Astrocyte (in vitro differentiated cells and primary cell): ENCODE measurements around the gene SFR1.

Source experiments
- EZH2 ChIP-seq: IDR thresholded peaks from 2 replicates; pipeline ENCODE4 v1.6.1; 2012; ENCODE audit warnings: mild to moderate bottlenecking, low read length, inconsistent platforms; ENCODE audit not compliant: insufficient read depth
- TF ChIP-seq, protein P1 (sequence below): IDR thresholded peaks from 2 replicates; pipeline ENCODE4 v1.5.1; 2011; ENCODE audit warnings: low read depth, mild to moderate bottlenecking, inconsistent platforms, low read length, moderate library complexity; ENCODE audit not compliant: insufficient read depth

DNA sequence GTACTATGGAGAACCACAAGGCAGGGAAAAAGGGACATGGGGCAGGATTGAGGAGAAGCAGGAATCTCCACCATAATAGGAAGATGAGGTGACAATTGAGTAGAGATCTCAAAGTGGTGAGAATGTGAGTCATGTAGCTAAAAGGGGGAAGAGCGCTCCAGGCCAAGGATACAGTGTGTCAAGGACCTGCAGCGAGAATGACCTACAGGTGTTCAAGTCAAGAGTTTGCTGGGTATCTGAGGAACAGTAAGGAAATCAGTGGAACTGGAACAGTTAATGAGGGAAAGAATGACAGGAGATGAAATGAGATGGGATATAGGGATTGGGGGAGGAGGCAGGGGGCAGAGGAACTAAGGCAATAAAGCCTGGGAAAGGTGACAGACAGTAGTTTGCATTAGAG is 33.6 kb downstream of the SFR1 start:
- TF ChIP-seq, protein P1, sequence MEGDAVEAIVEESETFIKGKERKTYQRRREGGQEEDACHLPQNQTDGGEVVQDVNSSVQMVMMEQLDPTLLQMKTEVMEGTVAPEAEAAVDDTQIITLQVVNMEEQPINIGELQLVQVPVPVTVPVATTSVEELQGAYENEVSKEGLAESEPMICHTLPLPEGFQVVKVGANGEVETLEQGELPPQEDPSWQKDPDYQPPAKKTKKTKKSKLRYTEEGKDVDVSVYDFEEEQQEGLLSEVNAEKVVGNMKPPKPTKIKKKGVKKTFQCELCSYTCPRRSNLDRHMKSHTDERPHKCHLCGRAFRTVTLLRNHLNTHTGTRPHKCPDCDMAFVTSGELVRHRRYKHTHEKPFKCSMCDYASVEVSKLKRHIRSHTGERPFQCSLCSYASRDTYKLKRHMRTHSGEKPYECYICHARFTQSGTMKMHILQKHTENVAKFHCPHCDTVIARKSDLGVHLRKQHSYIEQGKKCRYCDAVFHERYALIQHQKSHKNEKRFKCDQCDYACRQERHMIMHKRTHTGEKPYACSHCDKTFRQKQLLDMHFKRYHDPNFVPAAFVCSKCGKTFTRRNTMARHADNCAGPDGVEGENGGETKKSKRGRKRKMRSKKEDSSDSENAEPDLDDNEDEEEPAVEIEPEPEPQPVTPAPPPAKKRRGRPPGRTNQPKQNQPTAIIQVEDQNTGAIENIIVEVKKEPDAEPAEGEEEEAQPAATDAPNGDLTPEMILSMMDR = no peak
- TF ChIP-seq EZH2 = no peak
